SK-N-SH treated with all-trans-retinoic acid at 6 μM for 48 hours (cell line): ENCODE measurements around the gene KCNS1.

Source experiments
- ATAC-seq: fragments of 200-7000 bp; cut with Tn5 transposase; 3 replicates; pipeline ENCODE4 v1.9.1; 2020; ENCODE audit warnings: mild to moderate bottlenecking, moderate library complexity
- ARNTL ChIP-seq: fragments of 450-650 bp; formaldehyde crosslinking; IDR thresholded peaks from 2 replicates; pipeline ENCODE4 v1.5.0; 2020; ENCODE audit warnings: low read depth, mild to moderate bottlenecking, moderate library complexity, borderline replicate concordance
- BACH2 ChIP-seq: fragments of 250-450 bp; sonication (Bioruptor Pico); IDR thresholded peaks from 2 replicates; pipeline ENCODE4 v1.9.0; 2021; ENCODE audit warnings: mild to moderate bottlenecking, borderline replicate concordance
- CREB5 ChIP-seq: fragments of 250-450 bp; sonication (Bioruptor Pico); IDR thresholded peaks from 2 replicates; pipeline ENCODE4 v1.5.1; 2020; ENCODE audit warnings: low read depth, mild to moderate bottlenecking, moderate library complexity
- ESRRG ChIP-seq: fragments of 250-450 bp; sonication (Bioruptor Pico); IDR thresholded peaks from 2 replicates; pipeline ENCODE4 v1.6.1; 2021; ENCODE audit warnings: mild to moderate bottlenecking
- GLIS3 ChIP-seq: fragments of 250-450 bp; sonication (Bioruptor Pico); IDR thresholded peaks from 2 replicates; pipeline ENCODE4 v1.5.0; 2020; ENCODE audit warnings: mild to moderate bottlenecking, moderate library complexity
- ISL1 ChIP-seq: fragments of 250-450 bp; sonication (Bioruptor Pico); IDR thresholded peaks from 2 replicates; pipeline ENCODE4 v2.1.2; 2022; ENCODE audit warnings: mild to moderate bottlenecking, moderate library complexity
- OSR1 ChIP-seq: fragments of 250-450 bp; sonication (Bioruptor Pico); IDR thresholded peaks from 2 replicates; pipeline ENCODE4 v1.8.0; 2022; ENCODE audit warnings: moderate library complexity, mild to moderate bottlenecking, inconsistent platforms
- PATZ1 ChIP-seq: fragments of 250-450 bp; sonication (Bioruptor Pico); IDR thresholded peaks from 2 replicates; pipeline ENCODE4 v1.8.0; 2020; ENCODE audit warnings: mild to moderate bottlenecking, moderate library complexity, borderline replicate concordance
- POU6F1 ChIP-seq: fragments of 250-450 bp; sonication (Bioruptor Pico); IDR thresholded peaks from 2 replicates; pipeline ENCODE4 v1.8.0; 2021; ENCODE audit warnings: low read depth, mild to moderate bottlenecking, moderate library complexity, borderline replicate concordance
- PPARA ChIP-seq: fragments of 250-450 bp; sonication (Bioruptor Pico); IDR thresholded peaks from 2 replicates; pipeline ENCODE4 v1.5.0; 2020; ENCODE audit warnings: mild to moderate bottlenecking, borderline replicate concordance
- SNAI2 ChIP-seq: fragments of 250-450 bp; sonication (Bioruptor Pico); IDR thresholded peaks from 2 replicates; pipeline ENCODE4 v1.5.0; 2020; ENCODE audit warnings: mild to moderate bottlenecking, moderate library complexity
- TCF4 ChIP-seq: fragments of 250-450 bp; sonication (Bioruptor Pico); IDR thresholded peaks from 2 replicates; pipeline ENCODE4 v1.8.0; 2021; ENCODE audit warnings: mild to moderate bottlenecking, moderate library complexity, borderline replicate concordance
- TOX ChIP-seq: fragments of 250-450 bp; sonication (Bioruptor Pico); IDR thresholded peaks from 2 replicates; pipeline ENCODE4 v1.8.0; 2021; ENCODE audit warnings: mild to moderate bottlenecking, moderate library complexity, borderline replicate concordance
- TSHZ2 ChIP-seq: fragments of 250-450 bp; sonication (Bioruptor Pico); IDR thresholded peaks from 2 replicates; pipeline ENCODE4 v1.5.0; 2020; ENCODE audit warnings: mild to moderate bottlenecking, moderate library complexity
- ZC3H10 ChIP-seq: fragments of 250-450 bp; sonication (Bioruptor Pico); IDR thresholded peaks from 2 replicates; pipeline ENCODE4 v1.5.1; 2021; ENCODE audit warnings: mild to moderate bottlenecking, moderate library complexity
- ZFP3 ChIP-seq: fragments of 250-450 bp; sonication (Bioruptor Pico); IDR thresholded peaks from 2 replicates; pipeline ENCODE4 v1.5.0; 2020; ENCODE audit warnings: mild to moderate bottlenecking, moderate library complexity
- ZFP30 ChIP-seq: fragments of 450-650 bp; formaldehyde crosslinking; IDR thresholded peaks from 2 replicates; pipeline ENCODE4 v1.5.0; 2022; ENCODE audit warnings: mild to moderate bottlenecking, moderate library complexity
- ZNF565 ChIP-seq: fragments of 450-650 bp; formaldehyde crosslinking; conservative IDR thresholded peaks from 2 replicates; pipeline ENCODE4 v1.5.0; 2020; ENCODE audit warnings: low read depth, mild to moderate bottlenecking, moderate library complexity
- ZNF8 ChIP-seq: fragments of 450-650 bp; formaldehyde crosslinking; IDR thresholded peaks from 2 replicates; pipeline ENCODE4 v1.5.0; 2020; ENCODE audit warnings: mild to moderate bottlenecking, moderate library complexity

Gene KCNS1

GRCh38 chr20:45114465-45115385, 13.8 kb upstream of the KCNS1 start, which contains the start of gene WFDC5:
TSS of gene WFDC5 (minus strand) at chr20:45115174. CDS start at chr20:45115083, 91 bp downstream.
- ATAC-seq: no peak; the same call in 2 of the 3 replicates
- TF ChIP-seq TOX (CRISPR knock-in tag) (no peak), POU6F1 (CRISPR knock-in tag) (no peak), ZNF565 (CRISPR knock-in tag) (no peak), GLIS3 (no peak), ISL1 (no peak), CREB5 (CRISPR knock-in tag) (no peak), PPARA (no peak), ZFP3 (CRISPR knock-in tag) (no peak), TSHZ2 (CRISPR knock-in tag) (no peak), PATZ1 (CRISPR knock-in tag) (no peak), ZFP30 (no peak), ZNF8 (CRISPR knock-in tag) (no peak), ARNTL (no peak), ESRRG (CRISPR knock-in tag) (no peak), SNAI2 (CRISPR knock-in tag) (no peak), BACH2 (CRISPR knock-in tag) (no peak), ZC3H10 (CRISPR knock-in tag) (no peak), OSR1 (CRISPR knock-in tag) (no peak)

- TF ChIP-seq PATZ1 (CRISPR knock-in tag) (no peak), GLIS3 (no peak), ZC3H10 (CRISPR knock-in tag) (no peak), ZFP3 (CRISPR knock-in tag) (no peak), TCF4 (CRISPR knock-in tag) (no peak), ESRRG (CRISPR knock-in tag) (no peak), TSHZ2 (CRISPR knock-in tag) (no peak), ZFP30 (no peak), OSR1 (CRISPR knock-in tag) (no peak)
- no peak for ATAC-seq
Observed at GRCh38 chr20:45113865-45114264, 12.9 kb upstream of the KCNS1 start.
